Subcutaneous abdominal adipose tissue (tissue), 5 donors: Measurements from ENCODE around the gene LIFR.

Source experiments
- H3K27ac ChIP-seq: one replicate; pipeline ENCODE4 v1.7.0; 2013; ENCODE audit warnings: low read depth, mild to moderate bottlenecking, inconsistent platforms, low read length, moderate library complexity
- H3K27me3 ChIP-seq, 5 donors: one replicate each; pipeline ENCODE4 v1.7.0; 2013; ENCODE audit warnings: low read length in 5 of 5, inconsistent platforms in 1 of 5; ENCODE audit not compliant: control insufficient read depth in 5 of 5, insufficient read depth in 4 of 5
- H3K36me3 ChIP-seq, 5 donors: one replicate each; pipeline ENCODE4 v1.7.0; 2013; ENCODE audit warnings: low read length in 5 of 5; ENCODE audit not compliant: control insufficient read depth in 5 of 5, insufficient read depth in 5 of 5
- H3K4me1 ChIP-seq, 5 donors: one replicate each; pipeline ENCODE4 v1.7.0; 2013; ENCODE audit warnings: low read length in 5 of 5, mild to moderate bottlenecking in 3 of 5, moderate library complexity in 1 of 5; ENCODE audit not compliant: control insufficient read depth in 5 of 5, insufficient read depth in 5 of 5
- H3K4me3 ChIP-seq, 5 donors: one replicate each; pipeline ENCODE4 v1.7.0; 2013; ENCODE audit warnings: low read length in 5 of 5, low read depth in 1 of 5
- H3K9ac ChIP-seq, 5 donors: one replicate each; pipeline ENCODE4 v1.7.0; 2013; ENCODE audit warnings: low read length in 5 of 5, mild to moderate bottlenecking in 4 of 5, moderate library complexity in 3 of 5
- H3K9me3 ChIP-seq, 5 donors: one replicate each; pipeline ENCODE4 v1.7.0; 2013; ENCODE audit warnings: low read length in 5 of 5; ENCODE audit not compliant: control insufficient read depth in 5 of 5
- donor health status: healthy.
- donor health status: healthy.
- donor health status: healthy.
- donor health status: healthy.
- donor health status: healthy.

LIFR gene

DNA sequence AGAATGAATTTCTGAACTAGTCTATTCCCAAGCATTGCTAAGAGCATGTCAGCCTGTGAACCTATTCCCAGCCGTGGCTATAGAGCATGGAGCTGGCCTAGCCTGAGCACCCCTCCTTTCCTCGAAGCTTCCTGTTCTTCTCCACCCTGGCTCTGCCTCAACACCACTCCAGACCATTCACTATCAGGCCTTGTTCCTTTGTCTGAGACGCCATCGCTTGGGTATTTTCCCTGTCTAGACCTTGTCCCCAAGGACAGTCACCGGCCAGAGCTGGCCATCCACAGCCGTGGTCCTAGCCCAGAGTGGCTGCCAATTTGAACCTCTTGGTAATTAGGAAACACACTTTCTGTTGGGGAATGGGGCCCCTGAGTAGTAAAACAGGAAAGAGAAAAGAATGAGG, 105.8 kb downstream of the LIFR start:
- peak overlapping the region; percentile 35 for H3K27ac ChIP-seq
- peaks cover 0 to 18% (median 13%) of the 10 kb centered on the region in 5 donors for H3K36me3 ChIP-seq
- H3K4me1 ChIP-seq, result peaks cover 16 to 59% (median 48%) of the 10 kb centered on the region in 5 donors
- no peak overlapping the region for H3K4me3 ChIP-seq
- no peak overlapping the region for H3K9ac ChIP-seq
- peaks cover 0 to 2% (median 0%) of the 10 kb centered on the region in 5 donors for H3K27me3 ChIP-seq
- no peaks in the 10 kb centered on the region for H3K9me3 ChIP-seq

DNA sequence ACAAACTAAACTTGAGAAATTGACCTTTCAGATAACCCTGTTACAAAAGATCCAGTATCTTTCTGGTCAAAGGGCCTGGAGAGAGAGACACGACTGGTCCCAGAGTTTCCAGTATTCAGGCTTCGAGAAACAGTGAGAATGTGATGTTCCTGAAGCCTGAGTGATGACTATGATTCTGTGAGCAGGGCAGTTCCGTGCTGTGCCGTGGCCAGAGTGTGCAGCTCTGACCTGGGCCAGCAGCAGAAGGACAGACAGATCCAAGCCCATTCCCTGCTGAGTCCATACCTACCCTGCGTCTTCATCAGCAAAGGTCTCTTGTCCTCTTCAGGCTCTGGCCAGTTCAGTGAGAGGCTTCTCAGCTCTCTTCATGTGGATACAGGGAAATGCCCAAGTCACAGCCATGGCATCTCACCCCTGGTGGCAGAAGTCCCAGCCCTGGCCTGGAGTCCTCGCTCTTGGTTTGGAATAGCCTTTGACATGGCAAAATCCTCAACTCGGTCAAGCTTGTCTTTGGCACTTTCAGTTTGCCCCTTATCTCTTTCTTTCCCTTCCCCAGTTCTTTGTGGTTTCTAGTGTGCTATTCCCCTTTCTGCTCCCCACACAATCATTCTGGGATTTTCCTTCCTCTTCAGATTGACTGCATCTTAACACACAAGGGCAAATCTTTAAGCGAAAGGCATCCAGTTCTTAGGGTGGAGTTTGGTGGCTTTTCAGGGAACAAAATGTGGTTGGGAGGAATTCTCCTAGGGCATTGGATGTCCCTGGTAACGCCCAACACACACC, 107.7 kb downstream of the LIFR start:
- H3K36me3 ChIP-seq, result peaks cover 0 to 10% (median 5%) of the 10 kb centered on the region in 5 donors
- no peaks in the 10 kb centered on the region for H3K9me3 ChIP-seq
- H3K27ac ChIP-seq, result peak overlapping the region; percentile 94
- peaks cover 0 to 2% (median 0%) of the 10 kb centered on the region in 5 donors for H3K27me3 ChIP-seq
- no peak overlapping the region for H3K4me3 ChIP-seq
- H3K4me1 ChIP-seq, result peaks cover 20 to 67% (median 52%) of the 10 kb centered on the region in 5 donors
- peak overlapping the region in 4 of 5 donors; percentile 11 to 87 (median 52) for H3K9ac ChIP-seq

DNA sequence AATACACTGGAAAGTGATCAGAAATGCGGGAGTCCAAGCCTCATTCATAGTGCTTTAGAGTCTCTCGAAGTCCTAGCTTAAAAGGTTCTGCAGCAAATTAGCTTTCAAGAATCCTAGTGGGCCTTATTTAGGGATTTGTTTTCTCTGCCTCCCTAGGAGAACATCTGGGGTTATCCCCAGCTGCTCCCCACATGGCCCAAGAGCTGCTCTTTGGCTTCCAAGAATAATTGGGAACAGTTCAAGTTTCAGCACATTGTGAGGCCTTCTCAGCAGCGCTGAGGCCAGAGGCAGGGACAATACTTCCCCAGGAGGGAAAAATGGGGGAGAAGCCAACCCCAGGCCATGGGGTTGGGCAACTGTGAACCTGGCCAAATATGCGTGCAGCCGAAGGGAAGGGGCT, 108.7 kb downstream of the LIFR start:
- H3K27ac ChIP-seq, result peak overlapping the region; percentile 94
- H3K9me3 ChIP-seq, result no peaks in the 10 kb centered on the region
- H3K27me3 ChIP-seq, result peaks cover 0 to 2% (median 0%) of the 10 kb centered on the region in 5 donors
- peaks cover 0 to 8% (median 4%) of the 10 kb centered on the region in 5 donors for H3K36me3 ChIP-seq
- peak overlapping the region in 2 of 5 donors; percentile 49 to 87 for H3K9ac ChIP-seq
- H3K4me1 ChIP-seq, result peaks cover 20 to 67% (median 52%) of the 10 kb centered on the region in 5 donors
- H3K4me3 ChIP-seq, result peak overlapping the region in 1 of 5 donors; percentile 4

DNA sequence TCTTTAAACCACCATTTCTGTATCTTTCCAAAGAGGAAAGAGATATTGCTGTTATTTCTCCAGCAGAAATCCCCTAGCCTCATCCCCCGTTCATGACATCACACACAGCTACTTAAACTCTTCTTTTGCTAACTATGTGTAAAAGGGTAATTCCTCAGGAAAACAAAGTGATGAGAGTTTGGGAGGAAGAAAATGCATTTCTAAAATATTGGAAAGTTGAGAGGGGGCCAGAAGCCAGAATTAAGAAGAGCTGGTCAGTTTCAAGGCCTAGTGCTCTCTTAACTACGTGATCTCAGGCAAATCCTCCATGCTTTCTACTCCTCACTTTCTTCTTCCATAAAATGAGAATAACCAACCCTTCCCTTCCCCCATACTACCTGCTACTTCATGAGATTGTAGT, 109.4 kb downstream of the LIFR start:
- Histone ChIP-seq H3K9me3 (no peaks in the 10 kb centered on the region), H3K36me3 (peaks cover 0 to under 1% (median 0%) of the 10 kb centered on the region in 5 donors), H3K27ac (peak overlapping the region; percentile 94), H3K4me1 (peaks cover 20 to 62% (median 52%) of the 10 kb centered on the region in 5 donors), H3K9ac (peak overlapping the region in 2 of 5 donors; percentile 87), H3K27me3 (peaks cover 0 to 2% (median 0%) of the 10 kb centered on the region in 5 donors), H3K4me3 (peak overlapping the region; percentile 46 to 81 (median 65))

DNA sequence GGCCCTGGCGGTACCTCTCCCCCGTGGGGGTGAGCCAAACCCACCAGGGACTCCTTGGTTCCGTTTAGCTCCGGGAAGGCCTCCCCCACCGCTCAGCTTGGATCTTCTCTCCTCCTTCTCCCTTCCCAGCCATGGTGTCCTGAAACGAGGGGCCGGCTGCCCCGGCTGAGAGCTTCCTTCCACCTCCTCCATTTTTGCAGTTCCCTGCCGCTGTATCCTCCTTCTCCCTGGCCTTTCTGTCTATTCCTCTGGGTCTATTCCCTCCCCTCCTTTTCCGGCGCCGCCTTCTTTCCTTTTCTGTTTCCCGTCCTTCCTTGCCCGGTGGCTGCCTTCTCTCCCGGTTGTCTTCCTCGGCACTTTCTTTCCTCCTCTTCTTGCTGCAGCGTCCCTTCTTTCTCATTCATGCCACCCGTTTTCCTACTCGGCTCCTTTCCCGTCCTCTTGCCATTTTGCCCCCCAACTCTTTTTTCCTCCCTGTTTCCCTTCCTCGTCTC, 110.4 kb downstream of the LIFR start:
- Histone ChIP-seq H3K27ac (peak overlapping the region; percentile 94), H3K4me3 (peak overlapping the region; percentile 60 to 81 (median 70)), H3K9me3 (no peaks in the 10 kb centered on the region), H3K9ac (peak overlapping the region; percentile 6 to 87 (median 67)), H3K27me3 (peaks cover 0 to 2% (median 0%) of the 10 kb centered on the region in 5 donors), H3K4me1 (peaks cover 20 to 57% (median 48%) of the 10 kb centered on the region in 5 donors), H3K36me3 (no peaks in the 10 kb centered on the region)

DNA sequence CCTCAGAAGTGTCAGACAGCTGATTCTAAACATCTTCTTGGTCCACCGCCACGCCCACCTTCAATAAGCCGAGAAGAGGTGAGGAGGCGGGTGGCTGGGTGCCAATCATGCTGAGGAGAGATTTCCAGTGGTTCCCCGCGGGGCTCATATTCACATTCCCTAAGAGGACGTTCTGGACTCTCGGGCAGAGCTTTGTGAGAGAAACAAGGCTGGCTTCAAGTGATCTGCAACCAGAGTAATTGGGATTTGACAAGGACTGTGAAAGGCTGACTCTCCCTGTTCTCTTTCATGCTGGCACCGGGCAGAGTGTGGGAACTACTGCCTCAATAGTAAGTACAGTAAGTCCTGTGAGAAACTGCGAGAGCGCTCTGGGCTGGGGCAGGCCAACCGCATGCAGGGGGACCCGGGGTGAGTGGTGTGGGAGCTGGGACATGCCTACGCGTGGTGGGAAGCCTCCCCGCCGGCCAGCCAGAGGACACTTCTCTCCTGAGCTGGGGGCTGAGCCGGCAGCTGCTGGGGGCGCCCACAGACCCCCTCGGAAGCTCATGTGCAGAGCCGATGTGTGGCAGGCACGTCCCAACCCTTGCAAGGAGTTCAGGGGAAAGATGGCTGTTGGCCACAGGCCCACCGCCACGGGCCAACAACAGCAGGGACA, 110.9 kb downstream of the LIFR start:
- Histone ChIP-seq H3K36me3 (no peaks in the 10 kb centered on the region), H3K27me3 (peaks cover 0 to 2% (median 0%) of the 10 kb centered on the region in 5 donors), H3K27ac (peak overlapping the region; percentile 94), H3K9ac (peak overlapping the region in 4 of 5 donors; percentile 6 to 87 (median 77)), H3K4me1 (peaks cover 19 to 51% (median 42%) of the 10 kb centered on the region in 5 donors), H3K9me3 (no peaks in the 10 kb centered on the region), H3K4me3 (peak overlapping the region; percentile 60 to 81 (median 70))

DNA sequence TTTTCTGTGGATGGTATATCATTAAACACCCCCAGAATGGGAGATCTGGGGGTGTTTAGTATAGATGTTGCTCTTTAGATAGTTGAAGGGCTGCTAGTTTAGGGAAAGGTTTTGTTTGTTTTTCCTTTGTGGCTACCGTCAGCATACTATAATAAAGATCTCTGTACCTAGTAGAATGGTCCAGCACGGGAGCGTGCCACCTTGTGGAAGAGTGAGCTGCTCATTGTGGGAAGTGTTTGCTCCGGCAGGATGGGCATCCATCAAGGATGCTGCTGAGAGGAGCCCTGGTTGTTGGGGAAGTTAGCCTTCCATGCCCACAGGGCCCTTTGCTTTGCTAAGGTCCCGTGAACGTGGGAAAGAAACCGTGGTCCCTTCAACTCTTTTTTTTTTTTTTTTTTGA, 113.1 kb downstream of the LIFR start:
- H3K27me3 ChIP-seq, result peaks cover 0 to 2% (median 0%) of the 10 kb centered on the region in 5 donors
- no peak overlapping the region for H3K4me3 ChIP-seq
- H3K9me3 ChIP-seq, result no peaks in the 10 kb centered on the region
- no peak overlapping the region for H3K27ac ChIP-seq
- H3K4me1 ChIP-seq, result peaks cover 10 to 30% (median 21%) of the 10 kb centered on the region in 5 donors
- H3K36me3 ChIP-seq, result no peaks in the 10 kb centered on the region
- H3K9ac ChIP-seq, result no peak overlapping the region

DNA sequence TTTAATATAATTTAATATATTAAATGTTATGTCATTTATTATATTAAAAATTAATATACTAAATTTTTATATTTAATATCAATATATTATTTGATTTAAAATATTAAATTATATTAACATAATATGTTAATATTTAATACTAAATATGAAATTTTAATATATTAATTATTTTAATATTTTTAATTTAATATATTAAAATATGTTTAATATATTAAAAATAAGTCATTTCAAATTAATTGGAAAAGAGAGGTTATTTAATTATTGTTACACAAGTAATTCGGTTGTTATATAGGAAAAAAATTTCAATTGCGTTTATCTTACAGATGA, 114.2 kb downstream of the LIFR start:
- Histone ChIP-seq H3K4me3 (no peak overlapping the region), H3K27ac (no peak overlapping the region), H3K27me3 (peaks cover 0 to 2% (median 0%) of the 10 kb centered on the region in 5 donors), H3K9me3 (no peaks in the 10 kb centered on the region), H3K9ac (no peak overlapping the region), H3K36me3 (no peaks in the 10 kb centered on the region), H3K4me1 (peaks cover 4 to 18% (median 12%) of the 10 kb centered on the region in 5 donors)

DNA sequence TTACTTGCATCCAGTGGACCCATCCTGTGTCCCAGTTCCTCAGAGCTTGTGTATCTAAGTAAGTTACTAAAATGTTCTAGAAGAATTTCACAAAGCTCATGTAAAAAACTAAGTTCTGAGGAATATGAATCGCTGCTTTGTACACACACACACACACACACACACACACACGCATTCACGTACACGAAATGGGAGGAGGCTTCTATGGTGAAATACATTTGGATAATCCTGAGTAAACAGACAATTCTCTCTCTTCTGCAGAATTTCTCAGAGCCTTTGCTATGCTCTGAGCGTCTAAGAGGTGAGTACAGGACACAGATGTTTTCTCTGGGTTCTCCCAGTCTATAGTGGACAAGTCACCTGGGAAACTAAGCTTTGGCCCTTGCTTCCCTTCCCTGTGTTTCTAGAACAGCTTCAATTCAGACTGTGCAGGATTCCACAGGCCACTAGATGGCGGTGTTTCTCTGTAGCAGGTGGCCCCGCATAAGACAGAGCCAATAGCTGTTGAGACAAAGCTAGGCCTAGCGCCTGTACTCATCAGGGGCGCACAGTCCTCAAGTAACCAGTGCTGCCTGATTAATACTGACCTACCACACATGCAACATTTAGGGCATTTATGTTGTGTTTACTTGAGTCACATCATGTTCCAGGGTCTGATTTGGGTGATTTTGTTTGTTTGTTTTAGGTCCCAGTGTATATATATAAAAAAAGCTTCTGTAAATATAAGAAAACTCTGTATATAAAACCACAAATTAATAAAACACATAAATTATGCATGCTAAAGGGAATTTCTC, 114.8 kb downstream of the LIFR start:
- Histone ChIP-seq H3K36me3 (no peaks in the 10 kb centered on the region), H3K27ac (no peak overlapping the region), H3K27me3 (peaks cover 0 to 2% (median 0%) of the 10 kb centered on the region in 5 donors), H3K4me3 (no peak overlapping the region), H3K4me1 (peaks cover 5 to 17% (median 15%) of the 10 kb centered on the region in 5 donors), H3K9me3 (no peaks in the 10 kb centered on the region), H3K9ac (no peak overlapping the region)
